Measurements from ENCODE around the gene SMU1.

SMU1 gene

DNA sequence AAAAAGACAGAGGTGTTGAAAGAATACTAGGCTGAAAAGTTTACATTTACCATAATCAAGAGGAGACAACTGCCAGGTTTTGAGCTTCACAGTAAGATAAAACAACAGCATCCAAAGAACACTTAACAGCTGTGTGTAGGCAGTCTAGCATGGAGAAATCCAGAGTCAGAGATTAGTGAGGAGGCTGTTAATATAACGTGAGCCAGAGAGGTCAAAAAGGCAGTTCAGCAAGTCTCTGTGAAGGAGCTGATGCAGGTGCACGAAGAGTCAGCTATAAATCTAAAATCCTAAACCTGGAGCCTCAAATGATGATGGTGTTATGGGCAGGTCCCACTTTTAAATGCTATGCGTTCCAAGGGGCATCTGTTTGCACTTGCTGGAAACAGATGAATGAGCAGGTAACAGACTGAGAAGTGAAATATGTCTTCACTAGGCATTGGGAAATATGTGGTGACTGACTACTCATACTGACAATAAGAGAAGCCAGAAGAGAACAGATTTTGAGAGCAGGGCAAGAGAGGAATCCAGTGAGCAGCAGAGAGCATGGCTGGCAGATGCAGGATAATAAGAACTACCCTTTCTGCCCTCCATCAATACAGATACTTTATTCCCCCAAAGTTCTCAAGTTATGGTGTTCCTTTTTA, 83.8 kb downstream of the SMU1 start:
- H3K9me3 ChIP-seq (ENCODE audit: control insufficient read depth, low read length), result no peaks in the 10 kb centered on the region
- no peak overlapping the region for H3K9ac ChIP-seq
- no peaks in the 10 kb centered on the region for H3K36me3 ChIP-seq (ENCODE audit: control insufficient read depth, insufficient read depth, low read length)
- no peak overlapping the region for H3K27ac ChIP-seq
- no peaks in the 10 kb centered on the region for H3K4me1 ChIP-seq
- H3K4me3 ChIP-seq (ENCODE audit: low read depth, low read length), result no peak overlapping the region
- H3K4me2 ChIP-seq (ENCODE audit: low read length), result no peak overlapping the region
- H3K27me3 ChIP-seq (ENCODE audit: control insufficient read depth, insufficient read depth, low read length), result no peaks in the 10 kb centered on the region
- H3K79me2 ChIP-seq, result peaks cover 2% of the 10 kb centered on the region
- H2AFZ ChIP-seq, result no peak overlapping the region
- TF ChIP-seq, protein P1, sequence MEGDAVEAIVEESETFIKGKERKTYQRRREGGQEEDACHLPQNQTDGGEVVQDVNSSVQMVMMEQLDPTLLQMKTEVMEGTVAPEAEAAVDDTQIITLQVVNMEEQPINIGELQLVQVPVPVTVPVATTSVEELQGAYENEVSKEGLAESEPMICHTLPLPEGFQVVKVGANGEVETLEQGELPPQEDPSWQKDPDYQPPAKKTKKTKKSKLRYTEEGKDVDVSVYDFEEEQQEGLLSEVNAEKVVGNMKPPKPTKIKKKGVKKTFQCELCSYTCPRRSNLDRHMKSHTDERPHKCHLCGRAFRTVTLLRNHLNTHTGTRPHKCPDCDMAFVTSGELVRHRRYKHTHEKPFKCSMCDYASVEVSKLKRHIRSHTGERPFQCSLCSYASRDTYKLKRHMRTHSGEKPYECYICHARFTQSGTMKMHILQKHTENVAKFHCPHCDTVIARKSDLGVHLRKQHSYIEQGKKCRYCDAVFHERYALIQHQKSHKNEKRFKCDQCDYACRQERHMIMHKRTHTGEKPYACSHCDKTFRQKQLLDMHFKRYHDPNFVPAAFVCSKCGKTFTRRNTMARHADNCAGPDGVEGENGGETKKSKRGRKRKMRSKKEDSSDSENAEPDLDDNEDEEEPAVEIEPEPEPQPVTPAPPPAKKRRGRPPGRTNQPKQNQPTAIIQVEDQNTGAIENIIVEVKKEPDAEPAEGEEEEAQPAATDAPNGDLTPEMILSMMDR (IDR thresholded peaks at IDR 0.05), result no peak

DNA sequence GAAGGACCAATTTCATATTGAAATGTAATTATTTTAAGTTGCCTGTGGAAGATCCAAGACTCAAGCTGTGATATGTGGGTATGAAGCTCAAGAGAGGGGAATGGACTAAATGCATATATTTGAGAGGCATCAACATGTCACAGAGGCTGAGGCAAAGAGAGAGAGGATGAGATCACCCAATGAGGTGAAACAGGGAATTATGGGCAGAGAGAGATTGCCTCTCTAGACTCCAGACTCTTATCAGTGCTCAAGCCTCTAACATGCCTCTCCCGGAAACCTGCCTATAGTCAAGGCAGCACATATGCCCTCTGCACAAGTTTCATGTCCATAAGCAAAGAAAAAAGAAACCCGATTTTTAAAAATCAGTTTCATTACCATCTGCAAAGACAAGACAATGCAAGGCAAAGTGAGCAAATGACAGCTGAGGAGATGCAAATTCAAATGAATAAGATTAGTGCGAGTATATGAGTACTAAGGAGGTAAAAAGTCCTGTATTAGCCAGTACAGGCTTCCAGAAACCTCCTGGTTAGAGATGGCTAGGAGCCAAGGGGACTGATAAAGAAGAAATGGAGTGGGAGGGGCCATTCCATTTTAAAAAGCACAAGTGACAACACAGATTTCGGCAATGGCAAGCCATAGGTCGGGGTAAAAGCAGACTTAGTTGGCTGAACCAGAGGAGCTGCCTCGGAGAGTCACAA, 84.4 kb downstream of the SMU1 start:
- Histone ChIP-seq H3K79me2 (peaks cover 2% of the 10 kb centered on the region), H3K9ac (no peak overlapping the region), H3K27ac (no peak overlapping the region), H3K4me2 (ENCODE audit: low read length) (no peak overlapping the region), H3K4me1 (no peaks in the 10 kb centered on the region), H3K9me3 (ENCODE audit: control insufficient read depth, low read length) (no peaks in the 10 kb centered on the region), H3K4me3 (ENCODE audit: low read depth, low read length) (no peak overlapping the region), H3K27me3 (ENCODE audit: control insufficient read depth, insufficient read depth, low read length) (no peaks in the 10 kb centered on the region), H3K36me3 (ENCODE audit: control insufficient read depth, insufficient read depth, low read length) (no peaks in the 10 kb centered on the region), H2AFZ (no peak overlapping the region)
- TF ChIP-seq, protein P1 (IDR thresholded peaks at IDR 0.05), result no peak

All from parathyroid adenoma (tissue), 2 donors.